Transverse colon (tissue), 4 donors: ENCODE data around the gene RORC. TPM values are rescaled to one million over a fixed set of nuclear protein-coding genes. Genes with fewer than 3 reads are reported as not detected.

Source experiments
- DNase-seq: peaks from one replicate; pipeline ENCODE4 v3.0.0-alpha.2; 2019
- H3K27ac ChIP-seq, 4 donors: fragments of 200-600 bp; sonication (generic); 2 replicates each; pipeline ENCODE4 v1.5.1; 2016 to 2018; ENCODE audit warnings: inconsistent platforms in 4 of 4
- H3K27me3 ChIP-seq: fragments of 200-600 bp; sonication (generic); 2 replicates; pipeline ENCODE4 v1.5.1; 2017; ENCODE audit warnings: inconsistent platforms
- H3K36me3 ChIP-seq, 4 donors: fragments of 200-600 bp; sonication (generic); 2 replicates each; pipeline ENCODE4 v1.5.1; 2017 to 2019; ENCODE audit warnings: inconsistent platforms in 4 of 4
- H3K4me1 ChIP-seq, 4 donors: fragments of 200-600 bp; sonication (generic); 2 replicates each; pipeline ENCODE4 v1.5.1; 2017 to 2020; ENCODE audit warnings: inconsistent platforms in 4 of 4
- H3K4me3 ChIP-seq, 4 donors: fragments of 200-600 bp; sonication (generic); 1 replicate in 1 of 4; 2 replicates in 3 of 4; pipeline versions ENCODE4 v1.5.1 to v1.6.1; 2017 to 2019; ENCODE audit warnings: inconsistent platforms in 4 of 4
- H3K9me3 ChIP-seq, 2 donors: fragments of 200-600 bp; sonication (generic); 2 replicates each; pipeline ENCODE4 v1.5.1; 2017 to 2019; ENCODE audit warnings: inconsistent platforms in 2 of 2
- CTCF ChIP-seq, 5 experiments: fragments of 200-600 bp in 3 of 5; fragments of 450-650 bp in 2 of 5; sonication (generic) in 3 of 5; IDR thresholded peaks; 1 replicate in 2 of 5; 2 replicates in 3 of 5; pipeline ENCODE4 v1.5.1; 2016 to 2017; ENCODE audit warnings: antibody characterized with exemption in 5 of 5, inconsistent platforms in 3 of 5, mild to moderate bottlenecking in 2 of 5, moderate library complexity in 1 of 5
- EP300 ChIP-seq: sonication (generic); formaldehyde crosslinking; IDR thresholded peaks from one replicate; pipeline ENCODE4 v1.6.1; 2017; ENCODE audit warnings: antibody characterized with exemption, low read depth
- POLR2A ChIP-seq: fragments of 450-650 bp; IDR thresholded peaks from one replicate; pipeline ENCODE4 v1.6.1; 2016; ENCODE audit warnings: antibody characterized with exemption, mild to moderate bottlenecking, moderate library complexity
- POLR2AphosphoS5 ChIP-seq, 3 donors: sonication (generic); formaldehyde crosslinking; IDR thresholded peaks; one replicate each; pipeline ENCODE4 v1.6.1; 2016; ENCODE audit warnings: antibody characterized with exemption in 3 of 3
- WGBS, 2 donors: methylation state at CpG; one replicate each; pipeline ENCODE4 v1.1.5; 2018; ENCODE audit warnings: low coverage in 1 of 2; 5-methylcytosine and 5-hydroxymethylcytosine counted together
- in situ Hi-C, 4 donors: fragments of 200-750 bp; cut with MboI; loops; one replicate each; pipeline versions ENCODE4 v1.15.0 to v1.15.1; 2017; ENCODE audit warnings: low sequenced_read_pairs in 3 of 4, low pct_ligation_motif_present in 1 of 4, low pct_unique_long_range_greater_than_20kb in 1 of 4
- intact Hi-C: fragments of 100-400 bp; cut with DNase I; formaldehyde crosslinking; loops from one replicate; pipeline ENCODE4 v1.15.1; 2023; ENCODE audit warnings: low total_unique reads
- total RNA-seq, 4 donors: library from RNA; depleted of rRNA; stranded (reverse); fragments of >200 nt; gene quantifications; one replicate each; pipeline ENCODE4 v1.1.0, GENCODE V29; 2016

Gene RORC
- total RNA-seq, 4 donors from 2014 or later: 3.4 to 34.3 (median 32.0) TPM

DNA sequence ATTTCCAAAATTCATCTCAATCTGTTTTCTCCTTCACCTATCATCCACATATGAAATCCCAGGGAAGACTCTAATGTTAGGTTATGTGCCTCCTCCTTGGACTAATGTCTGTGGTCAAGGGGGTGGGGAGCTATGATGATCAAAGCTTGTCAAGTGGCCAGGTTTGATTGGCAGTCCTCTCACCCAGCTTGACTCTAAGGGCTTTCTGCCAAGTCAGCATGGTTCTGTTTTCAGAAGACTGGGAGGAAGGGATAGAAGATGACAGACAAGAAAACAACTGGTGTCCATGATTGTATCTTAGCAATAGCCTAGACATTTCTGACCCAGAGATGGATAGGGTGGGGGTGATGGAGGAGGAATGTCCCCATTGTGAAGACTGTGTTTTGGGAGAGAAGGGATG is 31.0 kb upstream of the RORC start:
- H3K9me3 ChIP-seq: no peaks in the 10 kb centered on the region
- peaks cover 0 to 2% (median 0%) of the 10 kb centered on the region in 4 donors for H3K4me1 ChIP-seq
- intact Hi-C loops (no loop called here), in situ Hi-C loops (no loop called here)
- no peak for TF ChIP-seq POLR2AphosphoS5 (IDR thresholded peaks at IDR 0.05)
- TF ChIP-seq POLR2A: no peak
- no peak for TF ChIP-seq CTCF (IDR thresholded peaks at IDR 0.05)
- TF ChIP-seq EP300: no peak
- no peaks in the 10 kb centered on the region for H3K36me3 ChIP-seq
- H3K27ac ChIP-seq: no peak overlapping the region
- no peak overlapping the region for H3K4me3 ChIP-seq
- no peaks in the 10 kb centered on the region for H3K27me3 ChIP-seq
- no peak for DNase-seq

- WGBS, 2 donors: 83 to 87% methylated on average over 4 to 7 of the region's 7 CpGs
- Histone ChIP-seq H3K4me3 (no peak overlapping the region), H3K4me1 (no peaks in the 10 kb centered on the region), H3K27me3 (no peaks in the 10 kb centered on the region), H3K9me3 (no peaks in the 10 kb centered on the region), H3K27ac (no peak overlapping the region), H3K36me3 (no peaks in the 10 kb centered on the region)
- TF ChIP-seq POLR2AphosphoS5 (IDR thresholded peaks at IDR 0.05): no peak
- TF ChIP-seq CTCF (IDR thresholded peaks at IDR 0.05): no peak
- no peak for TF ChIP-seq POLR2A
- no peak for TF ChIP-seq EP300
- in situ Hi-C loops (no loop called here), intact Hi-C loops (no loop called here)
- DNase-seq: no peak
Measured at GRCh38 chr1:151860504-151861187, 29.0 kb upstream of the RORC start.

DNA sequence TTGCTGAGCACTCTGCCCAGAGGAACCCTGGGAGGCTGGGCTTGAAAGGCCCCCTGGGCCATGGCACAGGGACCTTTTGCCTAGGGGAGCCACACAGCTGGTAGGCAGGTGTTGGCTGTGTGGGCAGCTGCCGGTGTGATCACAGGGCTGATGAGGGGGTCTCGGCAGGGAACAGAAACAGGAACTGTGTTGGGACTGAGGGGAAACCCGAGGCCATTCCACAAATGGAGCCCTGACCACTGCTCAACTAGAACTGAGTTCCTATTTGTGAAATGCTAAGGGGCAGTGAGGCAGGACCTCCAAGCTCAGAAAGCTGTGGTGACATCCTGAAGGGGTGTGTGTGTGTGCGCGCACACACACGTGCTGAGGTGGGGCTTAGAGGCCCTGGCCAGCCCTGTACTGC is 28.3 kb upstream of the RORC start:
- no peak overlapping the region for H3K27ac ChIP-seq
- TF ChIP-seq CTCF (IDR thresholded peaks at IDR 0.05) (no peak), POLR2AphosphoS5 (IDR thresholded peaks at IDR 0.05) (no peak), EP300 (no peak), POLR2A (no peak)
- 78 to 94% methylated on average over 2 to 6 of the region's 6 CpGs for WGBS, 2 donors
- no peak overlapping the region for H3K4me3 ChIP-seq
- no peak for DNase-seq
- no peaks in the 10 kb centered on the region for H3K4me1 ChIP-seq
- H3K36me3 ChIP-seq: no peaks in the 10 kb centered on the region
- no peaks in the 10 kb centered on the region for H3K27me3 ChIP-seq
- in situ Hi-C loops: no loop called here
- H3K9me3 ChIP-seq: no peaks in the 10 kb centered on the region
- intact Hi-C loops: no loop called here

DNA sequence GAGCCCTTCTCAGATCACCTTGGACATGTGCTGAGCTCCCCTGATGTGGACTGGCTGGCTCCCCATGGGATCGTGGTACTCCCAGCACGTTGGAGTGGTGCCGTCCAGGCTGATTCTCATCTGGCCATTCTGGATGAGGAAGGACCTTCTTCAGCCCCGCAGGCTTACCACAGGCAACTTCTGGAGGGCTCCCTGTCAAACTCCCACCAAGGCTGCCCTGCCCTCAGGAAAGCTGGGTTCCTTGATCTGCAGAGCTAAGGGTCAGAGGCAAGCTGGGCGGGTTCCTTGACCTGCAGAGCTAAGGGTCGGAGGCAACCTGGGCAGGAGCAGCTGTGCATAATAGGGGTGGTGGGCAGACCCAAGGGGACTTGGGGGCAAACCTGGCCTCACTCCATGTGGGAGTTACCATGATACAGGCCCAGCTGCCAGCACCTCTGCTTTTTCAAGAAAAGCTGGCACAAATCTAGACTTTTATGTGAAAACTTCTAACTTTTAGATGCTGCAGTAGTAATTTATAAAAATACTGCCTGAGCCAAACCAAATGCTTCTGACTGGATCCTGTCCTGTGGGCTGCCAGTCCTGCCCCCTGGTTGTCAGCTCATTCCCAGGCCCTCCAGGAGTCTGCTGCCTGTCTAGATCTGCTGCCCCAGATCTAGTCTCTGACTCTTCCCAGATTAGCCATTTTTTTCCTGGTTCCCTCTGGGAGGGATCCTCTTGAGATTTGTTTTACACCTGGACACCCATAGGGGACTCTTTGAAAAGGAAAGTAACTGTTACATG is 27.5 kb upstream of the RORC start:
- H3K4me1 ChIP-seq: no peaks in the 10 kb centered on the region
- H3K27me3 ChIP-seq: no peaks in the 10 kb centered on the region
- no peaks in the 10 kb centered on the region for H3K36me3 ChIP-seq
- H3K27ac ChIP-seq: no peak overlapping the region
- DNase-seq: no peak
- 93% methylated on average over 6 of the region's 6 CpGs; no CpG with 5 or more reads in 1 of the 2 donors for WGBS, 2 donors
- no peak overlapping the region for H3K4me3 ChIP-seq
- in situ Hi-C loops (no loop called here), intact Hi-C loops (no loop called here)
- no peak for TF ChIP-seq CTCF (IDR thresholded peaks at IDR 0.05)
- H3K9me3 ChIP-seq: no peaks in the 10 kb centered on the region
